IPS-NIHi7 (cell line): ENCODE data around the gene TMEM101.
"Not testable (repeated sequence)": the region's sequence is repeated elsewhere in the genome, so short reads cannot be mapped to it uniquely, and the experiment has no call there.

Experiments
- DNase-seq: peaks from one replicate; pipeline ENCODE4 v3.0.0; 2012; ENCODE audit warnings: mixed read lengths; ENCODE audit errors: extremely low spot score

TMEM101 gene

GRCh38 chr17:44024271-44024663 lies 9.5 kb upstream of the TMEM101 start:
- no peak for DNase-seq

- DNase-seq = no peak
These were observed 8.9 kb upstream of the TMEM101 start for GRCh38 chr17:44023545-44024270.

GRCh38 chr17:44022246-44022645 lies 7.5 kb upstream of the TMEM101 start:
- DNase-seq = no peak

- DNase-seq = not testable (repeated sequence)
These were observed 6.5 kb upstream of the TMEM101 start for GRCh38 chr17:44021227-44021626.

GRCh38 chr17:44014133-44014436 lies 678 bp downstream of the TMEM101 start:
- DNase-seq = peak; percentile 60

GRCh38 chr17:44012874-44013273 lies 1.9 kb downstream of the TMEM101 start:
- DNase-seq = no peak

- DNase-seq = no peak
These were observed 2.4 kb downstream of the TMEM101 start for GRCh38 chr17:44012391-44012790.

GRCh38 chr17:44011876-44012275 lies 2.9 kb downstream of the TMEM101 start:
- no peak for DNase-seq

GRCh38 chr17:44010966-44011647 lies 3.7 kb downstream of the TMEM101 start:
- no peak for DNase-seq

- DNase-seq = no peak
These were observed 6.4 kb downstream of the TMEM101 start for GRCh38 chr17:44008205-44008909.

GRCh38 chr17:44007346-44008204 lies 7.2 kb downstream of the TMEM101 start:
- DNase-seq = no peak

- DNase-seq = peak; percentile 97
These were observed 8.0 kb downstream of the TMEM101 start for GRCh38 chr17:44006598-44007345.

- DNase-seq = no peak
These were observed 8.5 kb downstream of the TMEM101 start for GRCh38 chr17:44006272-44006597.

GRCh38 chr17:44005527-44006271 lies 9.1 kb downstream of the TMEM101 start:
- peak; percentile 74 for DNase-seq

GRCh38 chr17:44004761-44005526 lies 9.8 kb downstream of the TMEM101 start:
- no peak for DNase-seq

- peak; percentile 44 for DNase-seq
These were observed 10.5 kb downstream of the TMEM101 start, which contains the start of gene NAGS for GRCh38 chr17:44004077-44004760. NAGS (plus strand) TSS chr17:44004622; CDS start chr17:44004664, 42 bp downstream.

- no peak for DNase-seq
These were observed 12.5 kb downstream of the TMEM101 start for GRCh38 chr17:44002141-44002848.

GRCh38 chr17:44001461-44001920 lies 13.3 kb downstream of the TMEM101 start:
- DNase-seq = no peak
